ENCODE measurements around the gene PPP1R11. TPM values are rescaled to one million over a fixed set of nuclear protein-coding genes. Genes with fewer than 3 reads are reported as not detected.

PPP1R11 gene
- total and polyA plus RNA-seq, 4 donors: 19.6 to 97.7 (median 67.0) TPM

- Histone ChIP-seq H3K27ac (ENCODE audit: low read depth, low read length) (no peak overlapping the region), H3K4me1 (ENCODE audit: control insufficient read depth, insufficient read depth, low read length) (no peaks in the 10 kb centered on the region), H3K36me3 (ENCODE audit: control insufficient read depth, insufficient read depth, low read length) (no peaks in the 10 kb centered on the region), H3K27me3 (ENCODE audit: control insufficient read depth, insufficient read depth, low read length) (no peaks in the 10 kb centered on the region), H3K4me3 (ENCODE audit: low read depth, low read length) (no peak overlapping the region), H3K9me3 (ENCODE audit: control insufficient read depth, insufficient read depth, low read length) (no peaks in the 10 kb centered on the region)
- DNase-seq (ENCODE audit: low read depth in 4 of 6, low spot score in 6 of 6): no peak
- WGBS (ENCODE audit: insufficient coverage): no CpG with 5 or more reads among the region's 1 CpG
These were observed 11.5 kb upstream of the PPP1R11 start for GRCh38 chr6:30055513-30055912.

GRCh38 chr6:30060606-30061091 is 6.3 kb upstream of the PPP1R11 start:
- peaks cover 9% of the 10 kb centered on the region for H3K4me1 ChIP-seq (ENCODE audit: control insufficient read depth, insufficient read depth, low read length)
- no peaks in the 10 kb centered on the region for H3K27me3 ChIP-seq (ENCODE audit: control insufficient read depth, insufficient read depth, low read length)
- H3K36me3 ChIP-seq (ENCODE audit: control insufficient read depth, insufficient read depth, low read length): no peaks in the 10 kb centered on the region
- DNase-seq (ENCODE audit: low read depth in 4 of 6, low spot score in 6 of 6): peak in 1 of 6 donors; percentile 35
- peak overlapping the region; percentile 82 for H3K4me3 ChIP-seq (ENCODE audit: low read depth, low read length)
- H3K9me3 ChIP-seq (ENCODE audit: control insufficient read depth, insufficient read depth, low read length): no peaks in the 10 kb centered on the region
- 0% methylated on average over 22 of the region's 24 CpGs for WGBS (ENCODE audit: insufficient coverage)
- peak overlapping the region; percentile 93 for H3K27ac ChIP-seq (ENCODE audit: low read depth, low read length)

DNA sequence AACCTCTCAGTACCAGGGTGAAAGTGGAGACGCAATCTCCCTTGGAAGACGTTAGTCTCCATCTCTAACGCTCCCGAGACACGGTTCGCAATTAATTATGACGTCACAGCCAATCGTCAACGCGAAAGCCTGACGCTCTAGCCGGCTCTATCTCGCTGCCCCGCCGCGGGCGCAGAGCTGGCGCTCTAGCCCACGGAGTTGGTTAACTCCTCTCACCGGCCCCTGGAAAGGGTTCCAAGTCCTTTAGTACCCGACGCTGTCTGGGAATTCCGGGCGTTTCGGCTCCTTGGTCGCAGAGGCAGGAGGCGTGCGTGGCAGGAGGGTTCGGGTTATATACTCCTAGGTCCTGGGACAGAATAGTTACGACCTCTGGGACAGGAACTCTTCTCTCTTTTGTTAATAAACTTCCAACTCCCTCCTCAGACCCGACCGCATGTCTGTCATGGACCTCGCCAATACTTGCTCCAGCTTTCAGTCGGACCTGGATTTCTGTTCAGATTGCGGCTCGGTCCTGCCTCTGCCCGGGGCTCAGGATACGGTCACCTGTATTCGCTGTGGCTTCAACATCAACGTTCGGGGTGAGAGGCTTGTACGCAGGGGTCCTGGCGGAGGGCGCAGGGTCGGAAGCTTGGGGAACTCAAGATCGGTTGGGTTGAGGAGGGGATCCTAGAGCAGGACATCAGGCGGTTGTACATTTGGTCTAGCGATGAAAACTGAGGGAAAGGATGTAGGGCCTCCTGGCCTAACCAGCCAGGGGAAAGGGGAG is 5.7 kb upstream of the PPP1R11 start, which contains the start of gene POLR1H:
Gene POLR1H, plus strand, starts transcription at position 174 of the 766 bp plus-strand sequence. Its CDS starts 260 bp downstream, at position 434.
- WGBS (ENCODE audit: insufficient coverage): 0% methylated on average over 48 of the region's 48 CpGs
- H3K4me1 ChIP-seq (ENCODE audit: control insufficient read depth, insufficient read depth, low read length): peaks cover 9% of the 10 kb centered on the region
- no peaks in the 10 kb centered on the region for H3K9me3 ChIP-seq (ENCODE audit: control insufficient read depth, insufficient read depth, low read length)
- H3K4me3 ChIP-seq (ENCODE audit: low read depth, low read length): peak within 1 kb of the TSS; percentile 82
- no peaks in the 10 kb centered on the region for H3K27me3 ChIP-seq (ENCODE audit: control insufficient read depth, insufficient read depth, low read length)
- peak; percentile 97 to 99 (median 98) for DNase-seq (ENCODE audit: low read depth in 4 of 6, low spot score in 6 of 6)
- no peaks in the 10 kb centered on the region for H3K36me3 ChIP-seq (ENCODE audit: control insufficient read depth, insufficient read depth, low read length)
- peak within 1 kb of the TSS; percentile 93 for H3K27ac ChIP-seq (ENCODE audit: low read depth, low read length)

GRCh38 chr6:30061858-30062458 is 5.0 kb upstream of the PPP1R11 start:
- H3K27ac ChIP-seq (ENCODE audit: low read depth, low read length): peak overlapping the region; percentile 93
- no peaks in the 10 kb centered on the region for H3K36me3 ChIP-seq (ENCODE audit: control insufficient read depth, insufficient read depth, low read length)
- WGBS (ENCODE audit: insufficient coverage): 63% methylated on average over 11 of the region's 13 CpGs
- H3K9me3 ChIP-seq (ENCODE audit: control insufficient read depth, insufficient read depth, low read length): no peaks in the 10 kb centered on the region
- DNase-seq (ENCODE audit: low read depth in 4 of 6, low spot score in 6 of 6): no peak
- no peaks in the 10 kb centered on the region for H3K27me3 ChIP-seq (ENCODE audit: control insufficient read depth, insufficient read depth, low read length)
- peaks cover 9% of the 10 kb centered on the region for H3K4me1 ChIP-seq (ENCODE audit: control insufficient read depth, insufficient read depth, low read length)
- H3K4me3 ChIP-seq (ENCODE audit: low read depth, low read length): peak overlapping the region; percentile 82

GRCh38 chr6:30062471-30063178 is 4.4 kb upstream of the PPP1R11 start:
- Histone ChIP-seq H3K27ac (ENCODE audit: low read depth, low read length) (no peak overlapping the region), H3K4me3 (ENCODE audit: low read depth, low read length) (peak overlapping the region; percentile 82), H3K36me3 (ENCODE audit: control insufficient read depth, insufficient read depth, low read length) (no peaks in the 10 kb centered on the region), H3K27me3 (ENCODE audit: control insufficient read depth, insufficient read depth, low read length) (no peaks in the 10 kb centered on the region), H3K9me3 (ENCODE audit: control insufficient read depth, insufficient read depth, low read length) (no peaks in the 10 kb centered on the region), H3K4me1 (ENCODE audit: control insufficient read depth, insufficient read depth, low read length) (peaks cover 9% of the 10 kb centered on the region)
- no peak for DNase-seq (ENCODE audit: low read depth in 4 of 6, low spot score in 6 of 6)
- WGBS (ENCODE audit: insufficient coverage): 67% methylated on average over 1 of the region's 7 CpGs

- Histone ChIP-seq H3K36me3 (ENCODE audit: control insufficient read depth, insufficient read depth, low read length) (no peaks in the 10 kb centered on the region), H3K4me3 (ENCODE audit: low read depth, low read length) (no peak overlapping the region), H3K27ac (ENCODE audit: low read depth, low read length) (no peak overlapping the region), H3K27me3 (ENCODE audit: control insufficient read depth, insufficient read depth, low read length) (no peaks in the 10 kb centered on the region), H3K4me1 (ENCODE audit: control insufficient read depth, insufficient read depth, low read length) (peaks cover 9% of the 10 kb centered on the region), H3K9me3 (ENCODE audit: control insufficient read depth, insufficient read depth, low read length) (no peaks in the 10 kb centered on the region)
- WGBS (ENCODE audit: insufficient coverage): 86% methylated on average over 1 of the region's 2 CpGs
- no peak for DNase-seq (ENCODE audit: low read depth in 4 of 6, low spot score in 6 of 6)
These were observed 3.7 kb upstream of the PPP1R11 start for GRCh38 chr6:30063315-30063714.

DNA sequence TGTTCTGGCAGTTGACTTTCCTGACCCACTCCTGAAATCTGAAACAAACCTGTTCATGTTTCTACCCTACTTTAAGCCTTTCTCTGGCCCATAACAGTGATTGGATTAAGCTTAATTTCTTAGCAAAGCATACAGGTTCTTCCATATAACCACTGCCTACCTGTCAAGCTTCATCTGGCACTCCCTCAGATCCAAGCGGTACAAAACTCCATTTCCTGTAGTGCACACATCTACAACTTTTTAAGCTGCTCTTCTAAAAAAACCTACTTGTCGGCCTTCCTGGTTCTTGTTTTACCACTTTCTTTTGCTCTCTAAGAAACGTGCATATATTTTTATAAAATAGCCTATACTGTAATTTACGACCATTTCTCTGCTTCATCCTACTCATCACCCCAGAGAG is 916 bp upstream of the PPP1R11 start:
- H3K27me3 ChIP-seq (ENCODE audit: control insufficient read depth, insufficient read depth, low read length): peaks cover 6% of the 10 kb centered on the region
- no peak for DNase-seq (ENCODE audit: low read depth in 4 of 6, low spot score in 6 of 6)
- H3K9me3 ChIP-seq (ENCODE audit: control insufficient read depth, insufficient read depth, low read length): no peaks in the 10 kb centered on the region
- 62% methylated on average over 1 of the region's 4 CpGs for WGBS (ENCODE audit: insufficient coverage)
- H3K36me3 ChIP-seq (ENCODE audit: control insufficient read depth, insufficient read depth, low read length): peaks cover 7% of the 10 kb centered on the region
- H3K4me1 ChIP-seq (ENCODE audit: control insufficient read depth, insufficient read depth, low read length): peaks cover 12% of the 10 kb centered on the region
- H3K4me3 ChIP-seq (ENCODE audit: low read depth, low read length): peak overlapping the region; percentile 89
- peak overlapping the region; percentile 95 for H3K27ac ChIP-seq (ENCODE audit: low read depth, low read length)

- Histone ChIP-seq H3K9me3 (ENCODE audit: control insufficient read depth, insufficient read depth, low read length) (no peaks in the 10 kb centered on the region), H3K4me1 (ENCODE audit: control insufficient read depth, insufficient read depth, low read length) (peaks cover 8% of the 10 kb centered on the region), H3K27me3 (ENCODE audit: control insufficient read depth, insufficient read depth, low read length) (peaks cover 21% of the 10 kb centered on the region), H3K36me3 (ENCODE audit: control insufficient read depth, insufficient read depth, low read length) (peaks cover 10% of the 10 kb centered on the region), H3K4me3 (ENCODE audit: low read depth, low read length) (peak overlapping the region; percentile 89), H3K27ac (ENCODE audit: low read depth, low read length) (peak overlapping the region; percentile 95)
- DNase-seq (ENCODE audit: low read depth in 4 of 6, low spot score in 6 of 6): no peak
- WGBS (ENCODE audit: insufficient coverage): 0% methylated on average over 6 of the region's 8 CpGs
These were observed 602 bp downstream of the PPP1R11 start for GRCh38 chr6:30067460-30068139.

All from spinal cord (tissue), 10 donors.